CD14-positive monocyte (primary cell): ENCODE measurements around the gene DUOXA2. TPM values are rescaled to one million over a fixed set of nuclear protein-coding genes. Genes with fewer than 3 reads are reported as not detected.
"Not testable (repeated sequence)": the region's sequence is repeated elsewhere in the genome, so short reads cannot be mapped to it uniquely, and the experiment has no call there.

ENCODE experiments used
- DNase-seq, 3 donors: peaks; one replicate each; pipeline ENCODE4 v3.0.0-alpha.2; 2011 to 2022
- H2AFZ ChIP-seq: 2 replicates; pipeline ENCODE4 v1.6.0; 2012; ENCODE audit warnings: mild to moderate bottlenecking, low read depth, low read length, inconsistent platforms; ENCODE audit not compliant: insufficient read depth, poor library complexity, severe bottlenecking
- H3K27ac ChIP-seq, 2 donors: 1 replicate in 1 of 2; 2 replicates in 1 of 2; pipeline ENCODE4 v1.5.1; 2012 to 2013; ENCODE audit warnings: low read length in 2 of 2, control low read depth in 1 of 2, inconsistent platforms in 1 of 2, low read depth in 1 of 2, mild to moderate bottlenecking in 1 of 2
- H3K27me3 ChIP-seq, 2 donors: one replicate each; pipeline versions ENCODE4 v1.6.0 to v1.6.1; 2011 to 2013; ENCODE audit warnings: low read length in 2 of 2; ENCODE audit not compliant: control insufficient read depth in 2 of 2, insufficient read depth in 2 of 2
- H3K36me3 ChIP-seq, 2 donors: replicated peaks in 1 of 2; 1 replicate in 1 of 2; 2 replicates in 1 of 2; pipeline versions ENCODE4 v1.5.1 to v1.6.1; 2012 to 2013; ENCODE audit warnings: low read length in 2 of 2, control low read depth in 1 of 2, inconsistent platforms in 1 of 2, mild to moderate bottlenecking in 1 of 2; ENCODE audit not compliant: insufficient read depth in 2 of 2, control insufficient read depth in 1 of 2
- H3K4me1 ChIP-seq, 2 donors: 1 replicate in 1 of 2; 2 replicates in 1 of 2; pipeline versions ENCODE4 v1.5.1 to v1.6.1; 2012 to 2013; ENCODE audit warnings: low read length in 2 of 2, control low read depth in 1 of 2, inconsistent platforms in 1 of 2, mild to moderate bottlenecking in 1 of 2, moderate library complexity in 1 of 2; ENCODE audit not compliant: insufficient read depth in 2 of 2, control insufficient read depth in 1 of 2
- H3K4me2 ChIP-seq: replicated peaks from 2 replicates; pipeline ENCODE3; 2012; ENCODE audit warnings: low read length, moderate library complexity, mild to moderate bottlenecking; ENCODE audit not compliant: poor library complexity, severe bottlenecking; ENCODE audit errors: extremely low read depth
- H3K4me3 ChIP-seq, 3 experiments: fragments of 200-600 bp in 1 of 3; sonication (generic) in 1 of 3; replicated peaks in 1 of 3; 1 replicate in 2 of 3; 2 replicates in 1 of 3; pipeline ENCODE4 v1.5.1; 2011 to 2013; ENCODE audit warnings: low read length in 3 of 3, mild to moderate bottlenecking in 3 of 3, control low read depth in 2 of 3, low read depth in 2 of 3, inconsistent platforms in 1 of 3, moderate library complexity in 1 of 3
- H3K79me2 ChIP-seq: 2 replicates; pipeline ENCODE4 v1.6.0; 2012; ENCODE audit warnings: mild to moderate bottlenecking, control low read depth, inconsistent platforms, low read length, moderate library complexity; ENCODE audit not compliant: insufficient read depth
- H3K9ac ChIP-seq: 2 replicates; pipeline ENCODE4 v1.6.0; 2017; ENCODE audit warnings: low read length, mild to moderate bottlenecking; ENCODE audit not compliant: insufficient read depth, poor library complexity, severe bottlenecking
- H3K9me3 ChIP-seq, 2 donors: replicated peaks in 1 of 2; 1 replicate in 1 of 2; 2 replicates in 1 of 2; pipeline versions ENCODE4 v1.5.1 to v1.6.1; 2012 to 2013; ENCODE audit warnings: low read length in 2 of 2, control low read depth in 1 of 2; ENCODE audit not compliant: control insufficient read depth in 1 of 2, insufficient read depth in 1 of 2
- H4K20me1 ChIP-seq: 2 replicates; pipeline ENCODE4 v1.6.0; 2012; ENCODE audit warnings: mild to moderate bottlenecking, low read length, control low read depth, moderate library complexity; ENCODE audit not compliant: insufficient read depth
- H3K27ac Mint-ChIP-seq, 7 donors: one replicate each; pipeline ENCODE4 v1.8.0; 2020; ENCODE audit warnings: mild to moderate bottlenecking in 7 of 7, mixed read lengths in 7 of 7, moderate library complexity in 6 of 7, inconsistent platforms in 2 of 7
- H3K27me3 Mint-ChIP-seq, 3 donors: one replicate each; pipeline ENCODE4 v1.8.0; 2021 to 2022; ENCODE audit warnings: low read depth in 3 of 3, mild to moderate bottlenecking in 3 of 3, mixed read lengths in 3 of 3, moderate library complexity in 3 of 3, inconsistent platforms in 1 of 3
- H3K36me3 Mint-ChIP-seq, 2 donors: one replicate each; pipeline ENCODE4 v1.8.0; 2020; ENCODE audit warnings: mixed read lengths in 2 of 2, inconsistent platforms in 1 of 2, mild to moderate bottlenecking in 1 of 2
- H3K4me1 Mint-ChIP-seq: one replicate; pipeline ENCODE4 v1.8.0; 2020; ENCODE audit warnings: mild to moderate bottlenecking, mixed read lengths
- H3K4me3 Mint-ChIP-seq, 2 donors: one replicate each; pipeline ENCODE4 v1.8.0; 2020; ENCODE audit warnings: mild to moderate bottlenecking in 2 of 2, mixed read lengths in 2 of 2, moderate library complexity in 1 of 2
- H3K9me3 Mint-ChIP-seq, 7 donors: one replicate each; pipeline ENCODE4 v1.8.0; 2020 to 2022; ENCODE audit warnings: mixed read lengths in 7 of 7, mild to moderate bottlenecking in 6 of 7, moderate library complexity in 6 of 7, inconsistent platforms in 2 of 7
- WGBS: methylation state at CpG from one replicate; pipeline ENCODE4 v1.1.5; 2013; ENCODE audit warnings: missing lambda C conversion rate; ENCODE audit not compliant: insufficient coverage; 5-methylcytosine and 5-hydroxymethylcytosine counted together
- intact Hi-C, 2 donors: fragments of 100-400 bp; cut with micrococcal nuclease; formaldehyde crosslinking; loops; one replicate each; pipeline versions ENCODE4 v1.15.0 to v1.15.1; 2023
- polyA plus RNA-seq, 3 donors: library from polyadenylated mRNA; depleted of rRNA in 1 of 3; unstranded in 2 of 3; stranded (reverse) in 1 of 3; fragments of 300-500 nt in 2 of 3; fragments of >200 nt in 1 of 3; fragmentation: Illumina TruSeq in 2 of 3; gene quantifications; 1 replicate in 2 of 3; 2 replicates in 1 of 3; pipeline ENCODE4 v1.2.3, GENCODE V29; 2012 to 2021

DUOXA2 gene
- polyA plus RNA-seq, 3 donors = not detected

GRCh38 chr15:45073602-45074001, 40.5 kb upstream of the DUOXA2 start:
- H3K27ac ChIP-seq, H3K4me3 ChIP-seq, H3K27ac Mint-ChIP-seq, H3K4me3 Mint-ChIP-seq, H4K20me1 ChIP-seq, H3K4me2 ChIP-seq, H3K79me2 ChIP-seq, H3K27me3 ChIP-seq, H3K27me3 Mint-ChIP-seq, intact Hi-C loops, H3K9me3 Mint-ChIP-seq, H3K9ac ChIP-seq, H3K4me1 ChIP-seq, H3K9me3 ChIP-seq, H2AFZ ChIP-seq, DNase-seq: not testable (repeated sequence)
- H3K36me3 ChIP-seq = peaks cover 7 to 12% of the 10 kb centered on the region in 2 donors
- H3K4me1 Mint-ChIP-seq = peaks cover 14% of the 10 kb centered on the region
- peaks cover 18 to 23% of the 10 kb centered on the region in 2 donors for H3K36me3 Mint-ChIP-seq

DNA sequence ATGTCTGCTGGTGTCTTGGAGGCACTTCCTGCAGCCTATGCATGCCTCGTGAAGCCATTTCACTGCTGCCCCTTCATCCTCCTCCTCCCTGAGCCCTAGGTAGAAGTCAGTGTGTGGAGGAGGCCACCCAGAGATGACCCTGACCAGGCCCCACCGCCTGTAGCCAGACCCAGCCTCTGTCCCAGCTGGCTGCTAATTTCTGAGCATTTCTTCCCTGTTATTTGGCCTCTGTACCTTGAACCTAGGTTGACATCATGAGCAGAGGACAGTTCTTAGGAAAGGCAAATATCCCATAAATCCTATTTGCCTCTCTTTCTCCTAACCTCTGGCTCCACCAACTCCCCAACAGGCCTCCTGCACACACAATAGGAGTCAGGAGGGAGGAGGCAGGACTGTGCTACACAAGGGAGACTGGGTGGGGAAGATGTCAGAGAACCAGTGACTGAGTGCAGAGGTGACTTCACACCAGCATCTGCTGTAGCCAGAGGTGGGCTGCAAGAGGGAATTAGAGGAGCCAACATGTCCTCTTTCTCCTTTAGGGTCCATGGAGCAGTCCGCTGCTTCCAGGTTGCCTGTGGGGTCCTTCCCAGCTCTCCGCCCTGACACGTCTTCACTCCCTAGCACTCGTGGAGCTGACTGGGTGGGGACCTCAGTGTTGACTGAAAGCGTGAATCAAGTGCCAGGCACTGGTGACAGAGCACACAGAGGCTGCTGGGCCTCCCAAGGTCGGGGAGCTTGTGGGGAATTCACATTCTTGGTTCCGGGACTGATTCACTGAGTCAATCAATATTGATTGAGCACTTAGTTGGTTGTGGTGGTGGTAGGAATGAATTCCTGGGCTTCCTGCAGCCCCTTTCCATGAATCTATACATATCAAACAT, 38.4 kb upstream of the DUOXA2 start:
- Mint-ChIP-seq H3K27ac (peak overlapping the region in 1 of 7 donors; percentile 68), H3K4me1 (peaks cover 11% of the 10 kb centered on the region)
- intact Hi-C loops, H3K36me3 ChIP-seq, H3K4me1 ChIP-seq, H3K36me3 Mint-ChIP-seq, H3K9me3 ChIP-seq, H3K79me2 ChIP-seq, H3K4me2 ChIP-seq, H4K20me1 ChIP-seq, H3K9me3 Mint-ChIP-seq, H3K4me3 ChIP-seq, H3K27me3 Mint-ChIP-seq, H3K27ac ChIP-seq, H3K4me3 Mint-ChIP-seq, H3K27me3 ChIP-seq, DNase-seq, H2AFZ ChIP-seq, H3K9ac ChIP-seq: not testable (repeated sequence)
- no CpG with 5 or more reads among the region's 9 CpGs for WGBS

DNA sequence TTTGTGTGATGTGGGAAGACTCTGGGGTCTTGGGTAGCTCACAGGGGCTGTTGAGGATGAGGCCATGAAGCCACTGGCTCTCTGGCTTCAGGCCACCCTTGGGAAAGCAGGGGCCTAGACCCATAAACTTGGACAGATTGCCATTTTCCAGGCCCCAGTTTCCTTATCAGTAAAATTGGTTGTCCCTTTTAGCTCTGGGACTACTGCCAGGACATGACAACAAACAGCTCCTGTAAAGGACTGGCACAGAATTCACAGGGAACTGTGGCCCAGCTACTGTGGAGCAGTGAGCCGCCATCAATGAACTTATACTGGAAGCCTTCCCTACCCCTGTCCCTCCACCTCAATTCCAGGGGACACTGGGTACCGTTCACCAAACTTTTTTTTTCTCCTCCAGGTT, 36.7 kb upstream of the DUOXA2 start:
- WGBS = no CpG with 5 or more reads among the region's 2 CpGs

GRCh38 chr15:45079201-45079600, 34.9 kb upstream of the DUOXA2 start:
- H3K36me3 Mint-ChIP-seq, DNase-seq, H3K4me1 Mint-ChIP-seq, H3K9ac ChIP-seq, H2AFZ ChIP-seq, H3K4me2 ChIP-seq, H4K20me1 ChIP-seq, H3K27ac ChIP-seq, intact Hi-C loops, H3K27ac Mint-ChIP-seq, H3K27me3 ChIP-seq, H3K4me3 Mint-ChIP-seq, H3K27me3 Mint-ChIP-seq, H3K4me3 ChIP-seq, H3K9me3 ChIP-seq, H3K9me3 Mint-ChIP-seq, H3K4me1 ChIP-seq, H3K79me2 ChIP-seq, H3K36me3 ChIP-seq: not testable (repeated sequence)
- WGBS = 100% methylated on average over 1 of the region's 5 CpGs

More for the DNA sequence above, 36.7 kb upstream of the DUOXA2 start:
- H3K4me3 Mint-ChIP-seq, H3K79me2 ChIP-seq, H3K9me3 ChIP-seq, H3K4me2 ChIP-seq, H2AFZ ChIP-seq, intact Hi-C loops, H4K20me1 ChIP-seq, H3K27ac ChIP-seq, H3K27me3 ChIP-seq, H3K36me3 Mint-ChIP-seq, DNase-seq, H3K9me3 Mint-ChIP-seq, H3K4me3 ChIP-seq, H3K27me3 Mint-ChIP-seq, H3K4me1 ChIP-seq, H3K9ac ChIP-seq, H3K4me1 Mint-ChIP-seq, H3K36me3 ChIP-seq: not testable (repeated sequence)
- peak overlapping the region in 2 of 7 donors; percentile 9 to 18 for H3K27ac Mint-ChIP-seq
